Osteocyte (in vitro differentiated cells): ENCODE measurements around the gene PLEKHH3. TPM values are rescaled to one million over a fixed set of nuclear protein-coding genes. Genes with fewer than 3 reads are reported as not detected.

Experiments used
- DNase-seq: peaks from one replicate; pipeline ENCODE4 v3.0.0; 2021; ENCODE audit warnings: mixed read lengths; ENCODE audit not compliant: unreplicated experiment; ENCODE audit errors: extremely low spot score
- H3K27ac Mint-ChIP-seq: one replicate; pipeline ENCODE4 v1.8.0; 2021; ENCODE audit warnings: mild to moderate bottlenecking, mixed read lengths; ENCODE audit not compliant: unreplicated experiment
- H3K27me3 Mint-ChIP-seq: one replicate; pipeline ENCODE4 v1.8.0; 2021; ENCODE audit warnings: mixed read lengths; ENCODE audit not compliant: unreplicated experiment
- H3K36me3 Mint-ChIP-seq: one replicate; pipeline ENCODE4 v1.8.0; 2021; ENCODE audit warnings: mixed read lengths; ENCODE audit not compliant: unreplicated experiment
- H3K4me1 Mint-ChIP-seq: one replicate; pipeline ENCODE4 v1.8.0; 2021; ENCODE audit warnings: mixed read lengths; ENCODE audit not compliant: unreplicated experiment
- H3K4me3 Mint-ChIP-seq: one replicate; pipeline ENCODE4 v1.8.0; 2021; ENCODE audit warnings: mild to moderate bottlenecking, moderate library complexity, mixed read lengths; ENCODE audit not compliant: unreplicated experiment
- H3K9me3 Mint-ChIP-seq: one replicate; pipeline ENCODE4 v1.8.0; 2021; ENCODE audit warnings: mixed read lengths; ENCODE audit not compliant: unreplicated experiment
- CTCF ChIP-seq: fragments of 200-600 bp; sonication (generic); IDR thresholded peaks from 2 replicates; pipeline ENCODE4 v1.5.0; 2021; ENCODE audit warnings: antibody characterized with exemption, mild to moderate bottlenecking, moderate library complexity
- total RNA-seq: library from RNA; stranded (reverse); gene quantifications from 2 replicates; pipeline ENCODE4 v1.2.1, GENCODE V29; 2021

PLEKHH3 gene
- total RNA-seq, 1 donor from 2014 or later: 28.9 TPM

DNA sequence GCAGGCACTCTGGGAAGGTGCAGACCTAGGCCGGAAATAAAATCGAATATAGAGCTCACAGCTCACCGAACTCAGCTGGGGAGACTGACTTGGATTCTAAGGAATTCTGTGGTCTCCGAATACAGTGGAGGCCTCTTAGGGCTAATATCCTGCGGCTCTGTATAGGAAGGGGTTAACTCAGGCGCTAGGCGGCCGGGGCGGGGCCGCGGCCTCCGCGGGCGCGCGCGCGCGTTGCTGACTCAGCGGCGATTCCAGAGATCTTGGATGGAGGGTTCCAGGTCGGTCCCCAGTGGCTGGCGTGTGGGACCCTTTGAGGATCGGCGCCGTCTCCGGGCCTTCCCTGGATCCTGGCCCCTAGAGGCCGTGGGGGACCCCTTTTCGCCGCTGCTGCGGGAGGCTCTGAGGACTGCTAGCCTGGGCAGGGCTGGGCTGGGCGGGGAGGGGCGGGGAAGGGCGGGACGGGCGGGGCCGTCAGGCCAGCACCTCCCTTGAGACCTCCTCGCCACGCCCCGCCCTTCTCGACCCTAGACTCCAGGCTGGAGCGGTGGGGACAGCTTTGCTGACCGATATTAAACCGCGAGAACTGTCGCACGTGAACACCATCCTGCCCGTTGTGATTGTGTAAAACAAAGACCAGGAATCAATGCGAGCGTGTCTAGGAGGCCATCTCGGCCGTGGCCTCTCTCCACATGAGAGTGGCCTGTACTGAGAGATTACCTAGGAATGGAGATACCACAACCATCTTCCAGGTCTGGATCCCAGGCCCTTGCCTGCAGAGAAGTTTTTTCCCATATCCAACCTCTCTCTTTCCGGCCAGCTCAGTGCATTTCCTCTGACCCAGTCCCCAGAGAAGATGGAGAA is 1.4 kb upstream of the PLEKHH3 start:
- H3K4me1 Mint-ChIP-seq: peaks cover 51% of the 10 kb centered on the region
- no peaks in the 10 kb centered on the region for H3K36me3 Mint-ChIP-seq
- peak overlapping the region; percentile 86 for H3K4me3 Mint-ChIP-seq
- peak overlapping the region; percentile 95 for H3K27ac Mint-ChIP-seq
- DNase-seq: peak; percentile 92
- H3K27me3 Mint-ChIP-seq: no peaks in the 10 kb centered on the region
- H3K9me3 Mint-ChIP-seq: no peaks in the 10 kb centered on the region
- no peak for TF ChIP-seq CTCF

- H3K9me3 Mint-ChIP-seq: no peaks in the 10 kb centered on the region
Observed at GRCh38 chr17:42677012-42677857, 441 bp upstream of the PLEKHH3 start.

DNA sequence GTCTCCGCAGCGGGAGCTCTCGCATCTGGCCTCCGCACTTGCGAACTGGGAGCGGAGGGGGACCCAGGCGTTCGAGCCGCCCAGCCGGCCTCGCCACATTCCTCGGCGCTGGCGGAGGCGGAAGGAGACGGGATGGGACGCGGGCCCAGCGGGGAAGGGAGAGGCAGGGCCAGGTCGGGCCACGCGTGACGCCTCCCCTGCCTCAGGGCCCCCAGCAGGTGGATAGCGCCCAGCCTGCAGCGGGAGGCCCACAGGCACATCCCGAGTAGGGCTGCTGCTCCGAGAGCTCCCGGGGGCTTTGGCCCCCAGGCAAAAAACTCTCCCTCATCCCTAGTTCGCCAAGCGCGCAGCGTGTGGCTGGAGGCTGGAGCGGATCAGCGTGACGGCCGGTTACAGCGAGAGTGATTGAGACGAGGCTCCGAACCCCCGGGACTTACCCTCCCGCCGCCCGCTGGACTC is 800 bp downstream of the PLEKHH3 start:
- Mint-ChIP-seq H3K27me3 (no peaks in the 10 kb centered on the region), H3K36me3 (peaks cover 6% of the 10 kb centered on the region), H3K4me3 (peak overlapping the region; percentile 86), H3K27ac (peak overlapping the region; percentile 77), H3K4me1 (peaks cover 40% of the 10 kb centered on the region), H3K9me3 (no peaks in the 10 kb centered on the region)
- no peak for DNase-seq
- no peak for TF ChIP-seq CTCF

More at GRCh38 chr17:42677012-42677857, 441 bp upstream of the PLEKHH3 start:
- DNase-seq: peak; percentile 100
- no peaks in the 10 kb centered on the region for H3K27me3 Mint-ChIP-seq
- H3K36me3 Mint-ChIP-seq: no peaks in the 10 kb centered on the region
- TF ChIP-seq CTCF: no peak
- peak overlapping the region; percentile 86 for H3K4me3 Mint-ChIP-seq
- peaks cover 46% of the 10 kb centered on the region for H3K4me1 Mint-ChIP-seq
- H3K27ac Mint-ChIP-seq: peak overlapping the region; percentile 95

GRCh38 chr17:42675348-42675964 is 1.3 kb downstream of the PLEKHH3 start:
- Mint-ChIP-seq H3K27ac (no peak overlapping the region), H3K4me1 (peaks cover 37% of the 10 kb centered on the region), H3K27me3 (no peaks in the 10 kb centered on the region), H3K4me3 (peak overlapping the region; percentile 86), H3K36me3 (peaks cover 6% of the 10 kb centered on the region), H3K9me3 (no peaks in the 10 kb centered on the region)
- no peak for TF ChIP-seq CTCF
- no peak for DNase-seq
